22Rv1 (cell line): ENCODE measurements around the gene LY6G6F.

Experiments
- H3K27ac ChIP-seq: fragments of 450-650 bp; 2 replicates; pipeline ENCODE4 v1.5.1; 2017
- CTCF ChIP-seq: fragments of 450-650 bp; IDR thresholded peaks from 2 replicates; pipeline ENCODE4 v1.5.1; 2017; ENCODE audit warnings: mild to moderate bottlenecking
- ZFX ChIP-seq: fragments of 450-650 bp; IDR thresholded peaks from 2 replicates; pipeline ENCODE4 v1.6.1; 2017; ENCODE audit warnings: antibody characterized with exemption, borderline replicate concordance

Gene LY6G6F

DNA sequence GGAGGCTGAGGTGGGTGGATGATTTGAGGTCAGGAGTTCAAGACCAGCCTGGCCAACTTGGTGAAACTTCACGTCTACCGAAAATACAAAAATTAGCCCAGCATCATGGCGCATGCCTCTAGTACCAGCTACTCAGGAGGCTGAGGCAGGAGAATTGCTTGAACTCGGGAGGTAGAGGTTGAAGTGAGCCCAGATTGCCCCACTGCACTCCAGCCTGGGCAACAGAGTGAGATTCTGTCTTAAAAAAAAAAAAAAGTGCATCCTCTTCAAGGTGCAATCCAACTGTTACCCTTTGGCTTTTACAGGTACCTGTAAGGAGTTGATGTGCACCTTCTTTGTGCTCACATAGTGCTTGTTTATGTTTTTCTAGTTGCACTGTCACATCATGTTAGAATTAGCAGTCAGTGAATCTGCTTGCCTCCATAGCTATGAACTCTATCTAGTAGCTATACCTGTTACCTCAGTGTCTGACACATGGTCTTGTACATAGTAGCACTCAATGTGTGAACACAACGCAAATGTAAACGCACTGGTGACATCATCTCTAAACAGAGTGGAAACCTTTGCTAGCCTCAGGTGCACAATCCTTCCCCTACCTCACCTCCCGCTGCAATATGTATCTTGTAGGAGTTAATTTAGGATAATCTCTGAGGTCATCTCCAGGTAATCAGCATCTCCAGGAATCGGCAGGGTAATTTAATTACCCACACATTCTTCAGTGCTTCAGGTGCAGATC is 42.8 kb downstream of the LY6G6F start:
- TF ChIP-seq ZFX (no peak), CTCF (no peak)

GRCh38 chr6:31750411-31751022 is 43.9 kb downstream of the LY6G6F start:
- peak overlapping the region; percentile 13; the same call in 1 of the 2 replicates for H3K27ac ChIP-seq
- TF ChIP-seq CTCF (no peak), ZFX (no peak)

More for the DNA sequence above, 42.8 kb downstream of the LY6G6F start:
- H3K27ac ChIP-seq: peak overlapping the region; percentile 13; the same call in 1 of the 2 replicates

DNA sequence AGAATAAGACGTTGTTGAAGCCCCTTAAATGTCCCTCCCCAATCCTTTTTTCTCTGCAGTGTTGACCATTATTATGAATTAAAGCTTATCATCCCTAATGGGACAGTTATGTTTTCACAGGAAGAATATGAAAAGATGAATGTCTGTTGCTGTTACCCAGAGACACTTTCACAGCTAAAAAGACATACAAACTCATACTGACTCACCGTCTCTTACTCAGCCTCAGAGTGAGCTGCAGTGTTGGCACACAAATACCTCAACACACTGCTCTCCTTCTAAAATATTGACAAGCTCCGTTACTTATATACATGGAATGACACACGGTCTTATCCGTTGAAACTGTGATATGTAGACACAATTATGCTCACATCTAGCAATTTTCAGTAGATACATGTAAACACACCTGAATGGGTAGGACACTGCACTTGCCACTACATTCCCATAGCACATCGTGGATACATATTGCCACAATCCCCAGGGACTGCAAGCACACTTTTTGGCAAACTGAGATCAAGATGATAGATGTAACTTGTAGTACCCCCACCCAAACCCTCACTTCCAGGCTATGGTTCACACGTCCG is 46.2 kb downstream of the LY6G6F start:
- H3K27ac ChIP-seq: peak overlapping the region; percentile 14; the same call in 1 of the 2 replicates
- no peak for TF ChIP-seq ZFX
- TF ChIP-seq CTCF: no peak

DNA sequence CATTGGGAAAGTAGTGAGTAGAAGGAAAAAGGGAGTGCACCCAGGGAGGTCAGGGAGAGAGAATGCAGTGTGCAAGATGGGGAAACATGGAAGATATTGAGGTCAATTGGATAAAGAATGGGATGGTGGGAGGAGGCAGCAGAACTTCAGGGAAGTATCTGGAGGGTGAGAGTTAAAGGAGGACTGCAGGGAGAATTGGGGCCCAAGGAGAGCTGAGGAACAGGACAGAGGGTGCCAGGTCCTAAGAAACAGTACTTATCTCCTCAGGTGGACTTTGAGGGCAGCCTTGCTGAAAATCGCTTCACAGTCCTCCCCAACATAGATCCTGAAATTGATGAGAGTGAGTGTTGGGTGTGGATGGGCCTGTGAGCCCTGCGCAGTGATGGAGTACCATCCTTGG is 51.6 kb downstream of the LY6G6F start:
- TF ChIP-seq CTCF: no peak
- no peak for TF ChIP-seq ZFX
- no peak overlapping the region for H3K27ac ChIP-seq
